ENCODE results near the gene TBC1D25.
A peak's percentile ranks its signal among the peaks of the same experiment; 100 is the strongest.

Gene TBC1D25

GRCh38 chrX:48539345-48540027, at the start of gene TBC1D25:
Gene TBC1D25 (plus strand): TSS chrX:48539714. CDS start chrX:48539798, 84 bp downstream.
- peak within 1 kb of the TSS; percentile 72 for H3K4me3 ChIP-seq (ENCODE audit: low read depth, low read length)
- TF ChIP-seq CTCF (IDR thresholded peaks at IDR 0.05; ENCODE audit: low read depth, low read length): peak; percentile 33; the same call in 1 of the 2 replicates

DNA sequence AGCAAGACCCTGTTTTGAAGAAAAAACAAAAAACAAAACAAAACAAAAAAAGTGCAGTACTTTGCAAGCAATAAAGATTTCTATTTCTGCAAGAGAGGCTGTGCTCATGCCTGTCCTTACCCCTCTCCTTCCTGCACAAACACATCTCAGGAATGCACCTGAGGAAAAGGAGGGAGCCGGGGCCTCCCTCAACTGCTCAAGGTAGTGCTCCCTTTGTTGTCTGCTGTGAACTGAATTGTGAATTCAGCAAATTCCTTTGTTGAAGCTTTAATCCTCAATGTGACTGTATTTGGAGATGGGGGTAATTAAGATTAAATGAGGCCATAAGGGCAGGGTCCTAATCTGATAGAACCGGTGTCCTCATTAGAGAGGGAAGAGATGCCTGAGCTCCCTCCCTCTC, 49.6 kb upstream of the TBC1D25 start:
- no peak for TF ChIP-seq CTCF (IDR thresholded peaks at IDR 0.05; ENCODE audit: low read depth, low read length)
- H3K4me3 ChIP-seq (ENCODE audit: low read depth, low read length): no peak overlapping the region

GRCh38 chrX:48490661-48491060, 48.9 kb upstream of the TBC1D25 start:
- H3K4me3 ChIP-seq (ENCODE audit: low read depth, low read length): no peak overlapping the region
- no peak for TF ChIP-seq CTCF (IDR thresholded peaks at IDR 0.05; ENCODE audit: low read depth, low read length)

- no peak overlapping the region for H3K4me3 ChIP-seq (ENCODE audit: low read depth, low read length)
- no peak for TF ChIP-seq CTCF (IDR thresholded peaks at IDR 0.05; ENCODE audit: low read depth, low read length)
These were observed 47.7 kb upstream of the TBC1D25 start for GRCh38 chrX:48491809-48492208.

DNA sequence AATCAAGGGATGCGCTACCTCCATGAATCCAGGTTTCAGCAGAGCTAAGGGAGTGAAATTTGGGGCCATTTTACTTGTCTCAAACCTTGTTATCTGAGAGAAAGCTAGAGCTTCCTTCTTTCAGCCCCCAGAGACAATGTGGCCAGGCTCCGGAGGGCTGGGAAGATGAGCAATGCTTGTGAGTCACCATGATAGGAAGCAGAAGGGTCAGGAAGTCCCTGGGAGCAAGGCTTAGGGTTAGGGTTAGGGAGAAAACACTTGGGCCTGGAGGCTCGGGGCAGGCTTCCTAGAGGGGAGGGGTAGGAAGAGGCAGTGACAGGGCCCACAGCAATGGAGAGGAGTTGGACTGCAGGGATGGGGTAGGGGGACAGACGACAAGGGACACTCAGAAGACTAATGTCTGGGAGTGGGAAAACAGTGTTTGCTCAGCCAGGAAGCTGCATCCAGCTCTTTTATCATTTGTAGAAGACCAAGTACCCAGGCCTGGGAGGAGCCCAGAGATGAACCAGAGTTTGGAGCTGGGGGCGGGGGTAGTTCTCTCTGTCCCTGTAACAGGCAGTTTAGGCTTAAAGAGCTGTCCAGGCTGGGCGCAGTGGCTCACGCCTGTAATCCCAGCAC, 47.1 kb upstream of the TBC1D25 start:
- no peak for TF ChIP-seq CTCF (IDR thresholded peaks at IDR 0.05; ENCODE audit: low read depth, low read length)
- no peak overlapping the region for H3K4me3 ChIP-seq (ENCODE audit: low read depth, low read length)

DNA sequence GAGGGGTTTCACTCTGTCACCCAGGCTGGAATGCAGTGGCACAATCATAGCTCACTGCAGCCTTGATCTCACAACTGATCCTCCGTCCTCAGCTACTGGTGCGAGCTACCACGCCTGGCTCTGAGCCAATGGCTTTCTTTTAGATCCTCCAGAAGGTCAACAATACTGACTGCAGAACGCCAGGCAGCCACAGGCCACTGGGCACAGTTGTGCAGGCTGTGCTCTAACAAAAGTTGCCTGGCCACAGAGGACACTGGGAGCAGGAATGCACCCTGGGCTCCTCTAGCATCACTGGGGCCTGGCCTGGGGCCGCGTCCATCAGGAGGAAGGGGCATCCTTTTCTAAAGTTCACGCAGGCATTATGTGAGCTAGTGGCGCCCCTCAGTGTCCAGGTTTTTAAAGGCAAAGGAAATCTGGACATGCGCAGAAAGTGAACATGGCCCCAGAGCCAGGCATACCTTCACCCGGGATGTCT, 45.6 kb upstream of the TBC1D25 start:
- H3K4me3 ChIP-seq (ENCODE audit: low read depth, low read length): no peak overlapping the region
- peak; percentile 25; the same call in 1 of the 2 replicates for TF ChIP-seq CTCF (IDR thresholded peaks at IDR 0.05; ENCODE audit: low read depth, low read length)

- no peak overlapping the region for H3K4me3 ChIP-seq (ENCODE audit: low read depth, low read length)
- no peak for TF ChIP-seq CTCF (IDR thresholded peaks at IDR 0.05; ENCODE audit: low read depth, low read length)
These were observed 42.9 kb upstream of the TBC1D25 start for GRCh38 chrX:48496660-48497059.

Measured in WI38 (cell line).